WTC11 (cell line): ENCODE results near the gene ABI2. TPM values are rescaled to one million over a fixed set of nuclear protein-coding genes. Genes with fewer than 3 reads are reported as not detected.
"Not testable (repeated sequence)": the region's sequence is repeated elsewhere in the genome, so short reads cannot be mapped to it uniquely, and the experiment has no call there.

Source experiments
- ATAC-seq: fragments of 200-7000 bp; cut with Tn5 transposase; 2 replicates; pipeline ENCODE4 v1.10.0; 2021; ENCODE audit warnings: mild to moderate bottlenecking, moderate library complexity
- CTCF ChIA-PET: fragments of 300-600 bp; sonication (Branson Sonifier 250); formaldehyde crosslinking; loops from one replicate; lab custom pipeline; 2021; ENCODE audit warnings: antibody characterized with exemption; lab: Charles Lee
- POLR2A ChIA-PET: fragments of 350-600 bp; sonication (Branson Sonifier 250); formaldehyde crosslinking; loops from one replicate; lab custom pipeline; 2021; ENCODE audit warnings: antibody characterized with exemption; lab: Charles Lee
- DNase-seq: peaks from one replicate; pipeline ENCODE4 v3.0.0; 2021; ENCODE audit warnings: low spot score
- H3K27ac Mint-ChIP-seq: 2 replicates; pipeline ENCODE4 v1.8.0; 2021; ENCODE audit warnings: mixed read lengths
- H3K27me3 Mint-ChIP-seq: 2 replicates; pipeline ENCODE4 v1.8.0; 2021; ENCODE audit warnings: low read depth, mild to moderate bottlenecking, moderate library complexity, mixed read lengths
- H3K36me3 Mint-ChIP-seq: 2 replicates; pipeline ENCODE4 v1.8.0; 2021; ENCODE audit warnings: mixed read lengths
- H3K4me1 Mint-ChIP-seq: 2 replicates; pipeline ENCODE4 v1.8.0; 2022; ENCODE audit warnings: mixed read lengths
- H3K4me3 Mint-ChIP-seq: 2 replicates; pipeline ENCODE4 v1.8.0; 2021; ENCODE audit warnings: mild to moderate bottlenecking, moderate library complexity, mixed read lengths
- H3K9me3 Mint-ChIP-seq: 2 replicates; pipeline ENCODE4 v1.8.0; 2021; ENCODE audit warnings: mixed read lengths
- CREB1 ChIP-seq: sonication (generic); formaldehyde crosslinking; IDR thresholded peaks from 2 replicates; pipeline ENCODE4 v1.8.0; 2023; ENCODE audit warnings: mild to moderate bottlenecking, missing genetic modification reagents
- GABPB1 ChIP-seq: sonication (generic); formaldehyde crosslinking; IDR thresholded peaks from 2 replicates; pipeline ENCODE4 v1.8.1; 2023; ENCODE audit warnings: mild to moderate bottlenecking, missing genetic modification reagents
- JAZF1 ChIP-seq: fragments of 250-450 bp; sonication (Bioruptor Pico); IDR thresholded peaks from 2 replicates; pipeline ENCODE4 v1.9.0; 2021; ENCODE audit warnings: moderate library complexity, mild to moderate bottlenecking, inconsistent platforms
- NFYB ChIP-seq: sonication (generic); formaldehyde crosslinking; conservative IDR thresholded peaks from 2 replicates; pipeline ENCODE4 v1.8.0; 2022; ENCODE audit warnings: low read depth, missing genetic modification reagents
- OVOL2 ChIP-seq: fragments of 250-450 bp; sonication (Bioruptor Pico); IDR thresholded peaks from 2 replicates; pipeline ENCODE4 v1.9.0; 2021; ENCODE audit warnings: mild to moderate bottlenecking, borderline replicate concordance
- SMAD4 ChIP-seq: sonication (generic); formaldehyde crosslinking; IDR thresholded peaks from 2 replicates; pipeline ENCODE4 v1.8.0; 2022; ENCODE audit warnings: mild to moderate bottlenecking, missing genetic modification reagents
- TEAD1 ChIP-seq: sonication (generic); formaldehyde crosslinking; IDR thresholded peaks from 2 replicates; pipeline ENCODE4 v1.8.0; 2022; ENCODE audit warnings: mild to moderate bottlenecking, missing genetic modification reagents
- TP53 ChIP-seq: sonication (generic); formaldehyde crosslinking; IDR thresholded peaks from 2 replicates; pipeline ENCODE4 v1.8.1; 2023; ENCODE audit warnings: mild to moderate bottlenecking, missing genetic modification reagents
- ZNF263 ChIP-seq: sonication (generic); formaldehyde crosslinking; IDR thresholded peaks from 2 replicates; pipeline ENCODE4 v1.8.1; 2022; ENCODE audit warnings: low read depth, mild to moderate bottlenecking, moderate library complexity, missing genetic modification reagents
- ZNF317 ChIP-seq: sonication (generic); formaldehyde crosslinking; IDR thresholded peaks from 2 replicates; pipeline ENCODE4 v1.8.1; 2023; ENCODE audit warnings: low read depth, mild to moderate bottlenecking, moderate library complexity, missing genetic modification reagents, borderline replicate concordance
- total RNA-seq: library from RNA; stranded (reverse); gene quantifications from 3 replicates; pipeline ENCODE4 v1.2.3, GENCODE V29; 2021
- TF ChIP-seq, protein P1 (sequence below): sonication (generic); formaldehyde crosslinking; IDR thresholded peaks from 2 replicates; pipeline ENCODE4 v1.8.0; 2022; ENCODE audit warnings: missing genetic modification reagents
- TF ChIP-seq, protein P2 (sequence below): sonication (generic); formaldehyde crosslinking; IDR thresholded peaks from 2 replicates; pipeline ENCODE4 v1.8.0; 2022; ENCODE audit warnings: mild to moderate bottlenecking, missing genetic modification reagents
- TF ChIP-seq, protein P3 (sequence below): sonication (generic); formaldehyde crosslinking; conservative IDR thresholded peaks from 2 replicates; pipeline ENCODE4 v1.8.1; 2022; ENCODE audit warnings: mild to moderate bottlenecking, missing genetic modification reagents
- TF ChIP-seq, protein P4 (sequence below): sonication (generic); formaldehyde crosslinking; IDR thresholded peaks from 2 replicates; pipeline ENCODE4 v1.8.1; 2022; ENCODE audit warnings: mild to moderate bottlenecking, missing genetic modification reagents, moderate library complexity, borderline replicate concordance

Gene ABI2
- total RNA-seq, 1 experiment from 2014 or later = 121 TPM

DNA sequence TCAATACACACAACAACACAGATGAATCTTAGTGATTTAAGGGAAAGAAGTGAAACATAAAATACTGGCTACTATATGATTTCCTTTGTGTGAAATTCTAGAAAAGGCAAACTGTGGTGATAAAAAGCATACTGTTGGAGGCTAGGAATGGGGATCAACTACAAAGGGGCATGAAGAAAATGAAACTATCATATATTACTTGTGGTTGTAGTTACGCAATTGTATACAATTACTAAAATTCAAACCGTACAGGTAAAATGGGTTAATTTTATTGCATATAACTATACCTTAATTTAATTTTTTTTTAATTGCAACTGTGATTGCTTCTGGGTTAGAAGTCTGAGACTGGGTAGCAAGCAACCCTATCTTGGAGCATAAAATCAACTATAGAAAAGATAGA lies 41.7 kb upstream of the ABI2 start:
- ATAC-seq (no peak), DNase-seq (no peak)
- POLR2A ChIA-PET = no interaction called here
- H3K36me3 Mint-ChIP-seq = peaks cover 19% of the 10 kb centered on the region
- no peaks in the 10 kb centered on the region for H3K4me1 Mint-ChIP-seq
- H3K9me3 Mint-ChIP-seq = no peaks in the 10 kb centered on the region
- no peak overlapping the region for H3K4me3 Mint-ChIP-seq
- H3K27ac Mint-ChIP-seq = no peak overlapping the region
- TF ChIP-seq NFYB (no peak), SMAD4 (CRISPR knock-in tag) (no peak)
- TF ChIP-seq, protein P1, sequence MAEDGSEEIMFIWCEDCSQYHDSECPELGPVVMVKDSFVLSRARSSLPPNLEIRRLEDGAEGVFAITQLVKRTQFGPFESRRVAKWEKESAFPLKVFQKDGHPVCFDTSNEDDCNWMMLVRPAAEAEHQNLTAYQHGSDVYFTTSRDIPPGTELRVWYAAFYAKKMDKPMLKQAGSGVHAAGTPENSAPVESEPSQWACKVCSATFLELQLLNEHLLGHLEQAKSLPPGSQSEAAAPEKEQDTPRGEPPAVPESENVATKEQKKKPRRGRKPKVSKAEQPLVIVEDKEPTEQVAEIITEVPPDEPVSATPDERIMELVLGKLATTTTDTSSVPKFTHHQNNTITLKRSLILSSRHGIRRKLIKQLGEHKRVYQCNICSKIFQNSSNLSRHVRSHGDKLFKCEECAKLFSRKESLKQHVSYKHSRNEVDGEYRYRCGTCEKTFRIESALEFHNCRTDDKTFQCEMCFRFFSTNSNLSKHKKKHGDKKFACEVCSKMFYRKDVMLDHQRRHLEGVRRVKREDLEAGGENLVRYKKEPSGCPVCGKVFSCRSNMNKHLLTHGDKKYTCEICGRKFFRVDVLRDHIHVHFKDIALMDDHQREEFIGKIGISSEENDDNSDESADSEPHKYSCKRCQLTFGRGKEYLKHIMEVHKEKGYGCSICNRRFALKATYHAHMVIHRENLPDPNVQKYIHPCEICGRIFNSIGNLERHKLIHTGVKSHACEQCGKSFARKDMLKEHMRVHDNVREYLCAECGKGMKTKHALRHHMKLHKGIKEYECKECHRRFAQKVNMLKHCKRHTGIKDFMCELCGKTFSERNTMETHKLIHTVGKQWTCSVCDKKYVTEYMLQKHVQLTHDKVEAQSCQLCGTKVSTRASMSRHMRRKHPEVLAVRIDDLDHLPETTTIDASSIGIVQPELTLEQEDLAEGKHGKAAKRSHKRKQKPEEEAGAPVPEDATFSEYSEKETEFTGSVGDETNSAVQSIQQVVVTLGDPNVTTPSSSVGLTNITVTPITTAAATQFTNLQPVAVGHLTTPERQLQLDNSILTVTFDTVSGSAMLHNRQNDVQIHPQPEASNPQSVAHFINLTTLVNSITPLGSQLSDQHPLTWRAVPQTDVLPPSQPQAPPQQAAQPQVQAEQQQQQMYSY (CRISPR knock-in tag) = no peak
- H3K27me3 Mint-ChIP-seq = no peaks in the 10 kb centered on the region
- CTCF ChIA-PET = no interaction called here

DNA sequence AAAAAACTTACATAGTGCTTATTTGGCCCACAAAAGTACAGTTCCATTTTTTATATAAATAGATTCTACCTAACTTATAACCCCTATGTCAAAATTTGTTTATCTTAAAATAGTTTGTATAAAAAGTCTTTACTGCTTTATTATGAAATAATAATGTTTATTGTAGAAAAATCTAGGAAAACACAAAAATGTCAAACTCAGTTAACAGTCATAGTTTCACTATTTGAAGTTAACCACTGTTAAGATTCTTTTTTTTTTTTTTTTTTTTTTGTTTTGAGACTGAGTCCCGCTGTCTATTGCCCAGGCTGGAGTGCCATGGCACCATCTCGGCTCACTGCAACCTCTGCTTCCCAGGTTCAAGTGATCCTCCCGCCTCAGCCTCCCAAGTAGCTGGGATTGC lies 26.5 kb upstream of the ABI2 start:
- no peak for ATAC-seq
- Mint-ChIP-seq H3K27me3 (no peaks in the 10 kb centered on the region; the same call in 1 of the 2 replicates), H3K4me3 (no peak overlapping the region), H3K36me3 (peaks cover 9% of the 10 kb centered on the region), H3K27ac (no peak overlapping the region), H3K4me1 (no peaks in the 10 kb centered on the region), H3K9me3 (no peaks in the 10 kb centered on the region)
- DNase-seq = no peak
- POLR2A ChIA-PET = no interaction called here
- CTCF ChIA-PET = interaction anchor here (0.9 kb wide), 1 partner anchor 14 kb away, joined by 3 read pairs; no protein-coding TSS in a partner anchor
- TF ChIP-seq ZNF317 (CRISPR knock-in tag) = no peak
- TF ChIP-seq, protein P2, sequence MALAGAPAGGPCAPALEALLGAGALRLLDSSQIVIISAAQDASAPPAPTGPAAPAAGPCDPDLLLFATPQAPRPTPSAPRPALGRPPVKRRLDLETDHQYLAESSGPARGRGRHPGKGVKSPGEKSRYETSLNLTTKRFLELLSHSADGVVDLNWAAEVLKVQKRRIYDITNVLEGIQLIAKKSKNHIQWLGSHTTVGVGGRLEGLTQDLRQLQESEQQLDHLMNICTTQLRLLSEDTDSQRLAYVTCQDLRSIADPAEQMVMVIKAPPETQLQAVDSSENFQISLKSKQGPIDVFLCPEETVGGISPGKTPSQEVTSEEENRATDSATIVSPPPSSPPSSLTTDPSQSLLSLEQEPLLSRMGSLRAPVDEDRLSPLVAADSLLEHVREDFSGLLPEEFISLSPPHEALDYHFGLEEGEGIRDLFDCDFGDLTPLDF = no peak
- TF ChIP-seq, protein P3, sequence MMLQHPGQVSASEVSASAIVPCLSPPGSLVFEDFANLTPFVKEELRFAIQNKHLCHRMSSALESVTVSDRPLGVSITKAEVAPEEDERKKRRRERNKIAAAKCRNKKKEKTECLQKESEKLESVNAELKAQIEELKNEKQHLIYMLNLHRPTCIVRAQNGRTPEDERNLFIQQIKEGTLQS = no peak
- no peak for TF ChIP-seq ZNF263 (CRISPR knock-in tag)
- no peak for TF ChIP-seq OVOL2
- no peak for TF ChIP-seq TP53
- no peak for TF ChIP-seq TEAD1
- no peak for TF ChIP-seq JAZF1
- TF ChIP-seq, protein P4, sequence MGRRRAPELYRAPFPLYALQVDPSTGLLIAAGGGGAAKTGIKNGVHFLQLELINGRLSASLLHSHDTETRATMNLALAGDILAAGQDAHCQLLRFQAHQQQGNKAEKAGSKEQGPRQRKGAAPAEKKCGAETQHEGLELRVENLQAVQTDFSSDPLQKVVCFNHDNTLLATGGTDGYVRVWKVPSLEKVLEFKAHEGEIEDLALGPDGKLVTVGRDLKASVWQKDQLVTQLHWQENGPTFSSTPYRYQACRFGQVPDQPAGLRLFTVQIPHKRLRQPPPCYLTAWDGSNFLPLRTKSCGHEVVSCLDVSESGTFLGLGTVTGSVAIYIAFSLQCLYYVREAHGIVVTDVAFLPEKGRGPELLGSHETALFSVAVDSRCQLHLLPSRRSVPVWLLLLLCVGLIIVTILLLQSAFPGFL (CRISPR knock-in tag) = no peak
- TF ChIP-seq GABPB1 (CRISPR knock-in tag) = no peak
- TF ChIP-seq CREB1 (CRISPR knock-in tag) = no peak

DNA sequence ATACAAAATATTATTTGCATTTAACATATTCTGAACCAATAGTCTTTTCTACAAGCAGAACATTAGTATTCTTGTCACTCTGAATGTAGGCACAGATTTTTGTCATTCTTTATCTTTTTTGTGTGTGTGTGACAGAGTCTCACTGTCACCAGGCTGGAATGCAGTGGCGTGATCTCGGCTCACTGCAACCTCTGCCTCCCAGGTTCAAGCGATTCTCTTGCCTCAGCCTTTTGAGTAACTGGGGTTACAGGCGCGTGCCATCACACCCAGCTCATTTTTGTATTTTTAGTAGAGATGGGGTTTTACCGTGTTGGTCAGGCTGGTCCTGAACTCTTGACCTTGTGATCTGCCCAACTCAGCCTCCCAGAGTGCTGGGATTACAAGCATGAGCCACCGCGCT lies 25.6 kb upstream of the ABI2 start:
- DNase-seq, CTCF ChIA-PET, H3K9me3 Mint-ChIP-seq, H3K27me3 Mint-ChIP-seq, H3K4me3 Mint-ChIP-seq, H3K27ac Mint-ChIP-seq, H3K4me1 Mint-ChIP-seq, ATAC-seq, POLR2A ChIA-PET: not testable (repeated sequence)
- H3K36me3 Mint-ChIP-seq = peaks cover 14% of the 10 kb centered on the region
